K562 (cell line): ENCODE measurements around the gene KCNAB2. TPM values are rescaled to one million over a fixed set of nuclear protein-coding genes. Genes with fewer than 3 reads are reported as not detected.

Experiments used
- BCOR ChIP-seq: fragments of 450-650 bp; IDR thresholded peaks from 2 replicates; pipeline ENCODE4 v1.6.1; 2016
- GTF2E2 ChIP-seq: fragments of 200-800 bp; sonication (Bioruptor generic); IDR thresholded peaks from 2 replicates; pipeline ENCODE4 v1.6.1; 2016; ENCODE audit warnings: missing genetic modification characterization, missing compliant biosample characterization
- MCM7 ChIP-seq, 2 experiments: fragments of 450-650 bp; IDR thresholded peaks; 2 replicates each; pipeline ENCODE4 v1.6.1; 2016 to 2018
- MXI1 ChIP-seq: IDR thresholded peaks from 2 replicates; pipeline ENCODE4 v1.6.1; 2011; ENCODE audit warnings: low read depth, mild to moderate bottlenecking, improper control_type of control experiment, low read length
- POLR2H ChIP-seq: IDR thresholded peaks from 2 replicates; pipeline ENCODE4 v1.6.1; 2016; ENCODE audit warnings: missing genetic modification characterization, low read depth, mild to moderate bottlenecking, control low read depth, missing compliant biosample characterization, moderate library complexity
- polyA plus RNA-seq, 8 experiments: library from polyadenylated mRNA; depleted of rRNA in 4 of 8; stranded (reverse) in 5 of 8; unstranded in 3 of 8; fragments of >200 nt; fragmentation: Nextera tagmentation in 2 of 8; fragmentation: Illumina TruSeq in 1 of 8; extraction: Ambion mirVana in 2 of 8; extraction: Trizol in 1 of 8; gene quantifications; 2 replicates each; pipeline versions ENCODE4 v1.2.1 to v1.2.3, GENCODE V29; 2011 to 2014; ENCODE audit warnings: inconsistent platforms in 1 of 8, missing spikeins in 1 of 8
- total RNA-seq, 7 experiments: library from RNA; depleted of rRNA in 6 of 7; stranded (reverse); fragments of >200 nt in 6 of 7; fragmentation: Illumina TruSeq in 2 of 7; extraction: Trizol in 2 of 7; gene quantifications; 2 replicates each; pipeline versions ENCODE4 v1.2.1 to v1.2.3, GENCODE V29; 2011 to 2021; ENCODE audit warnings: low replicate concordance in 1 of 7
- TF ChIP-seq, protein P1 (sequence below), 2 experiments: IDR thresholded peaks in 1 of 2; conservative IDR thresholded peaks in 1 of 2; 2 replicates each; pipeline ENCODE4 v1.6.1; 2016; ENCODE audit warnings: low read depth in 2 of 2, mild to moderate bottlenecking in 1 of 2, missing compliant biosample characterization in 1 of 2, missing genetic modification characterization in 1 of 2, moderate library complexity in 1 of 2
- TF ChIP-seq, protein P2 (sequence below): fragments of 450-650 bp; IDR thresholded peaks from one replicate; pipeline ENCODE4 v1.6.1; 2018; ENCODE audit warnings: mild to moderate bottlenecking, moderate library complexity; ENCODE audit not compliant: partially characterized antibody

Gene KCNAB2
- total and polyA plus RNA-seq, 9 of the 15 experiments (the other 6 are each of a cell fraction or from before 2014, with no cell fraction given) = 1.8 to 15.8 (median 7.1) TPM

DNA sequence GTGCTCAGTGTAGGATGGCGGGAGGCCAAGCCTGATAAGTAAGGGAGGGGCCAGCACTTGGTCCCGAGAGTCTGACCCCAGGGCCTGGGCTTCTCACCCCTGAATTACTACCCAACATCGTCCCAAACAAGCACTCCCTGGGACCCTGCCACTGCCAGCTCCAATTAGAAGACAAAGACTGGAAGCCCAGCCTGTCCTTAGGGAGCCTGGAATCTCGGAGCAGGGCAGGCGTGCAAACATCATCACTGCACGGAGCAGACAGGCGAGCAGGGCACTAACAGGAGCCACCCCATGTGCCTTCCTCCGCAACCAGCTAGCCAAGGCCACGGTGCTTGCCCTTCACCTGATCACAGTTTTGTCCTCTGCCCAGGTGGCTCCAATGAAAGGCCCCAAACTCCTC lies 23.2 kb downstream of the KCNAB2 start (continued):
- TF ChIP-seq, protein P1, sequence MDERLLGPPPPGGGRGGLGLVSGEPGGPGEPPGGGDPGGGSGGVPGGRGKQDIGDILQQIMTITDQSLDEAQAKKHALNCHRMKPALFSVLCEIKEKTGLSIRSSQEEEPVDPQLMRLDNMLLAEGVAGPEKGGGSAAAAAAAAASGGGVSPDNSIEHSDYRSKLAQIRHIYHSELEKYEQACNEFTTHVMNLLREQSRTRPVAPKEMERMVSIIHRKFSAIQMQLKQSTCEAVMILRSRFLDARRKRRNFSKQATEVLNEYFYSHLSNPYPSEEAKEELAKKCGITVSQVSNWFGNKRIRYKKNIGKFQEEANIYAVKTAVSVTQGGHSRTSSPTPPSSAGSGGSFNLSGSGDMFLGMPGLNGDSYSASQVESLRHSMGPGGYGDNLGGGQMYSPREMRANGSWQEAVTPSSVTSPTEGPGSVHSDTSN (CRISPR knock-in tag; IDR thresholded peaks at IDR 0.05; ENCODE audit: low read depth) = no peak
- TF ChIP-seq, protein P1 (tag; conservative IDR thresholded peaks at IDR 0.05; ENCODE audit: low read depth) = no peak
- no peak for TF ChIP-seq MXI1
- TF ChIP-seq MCM7 (IDR thresholded peaks at IDR 0.05) = no peak
- TF ChIP-seq, protein P2, sequence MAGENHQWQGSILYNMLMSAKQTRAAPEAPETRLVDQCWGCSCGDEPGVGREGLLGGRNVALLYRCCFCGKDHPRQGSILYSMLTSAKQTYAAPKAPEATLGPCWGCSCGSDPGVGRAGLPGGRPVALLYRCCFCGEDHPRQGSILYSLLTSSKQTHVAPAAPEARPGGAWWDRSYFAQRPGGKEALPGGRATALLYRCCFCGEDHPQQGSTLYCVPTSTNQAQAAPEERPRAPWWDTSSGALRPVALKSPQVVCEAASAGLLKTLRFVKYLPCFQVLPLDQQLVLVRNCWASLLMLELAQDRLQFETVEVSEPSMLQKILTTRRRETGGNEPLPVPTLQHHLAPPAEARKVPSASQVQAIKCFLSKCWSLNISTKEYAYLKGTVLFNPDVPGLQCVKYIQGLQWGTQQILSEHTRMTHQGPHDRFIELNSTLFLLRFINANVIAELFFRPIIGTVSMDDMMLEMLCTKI = no peak
- no peak for TF ChIP-seq BCOR
- no peak for TF ChIP-seq GTF2E2 (tag)
- TF ChIP-seq POLR2H (tag) = no peak
